Activated T-helper 2 cell treated with anti-CD3 and anti-CD28 coated beads, Interferon-gamma antibody, Interleukin-2, Interleukin-4, amounts not matched to agents 10 μg/mL and 5 μg/mL and 100 μg/mL, durations not matched to agents 14 hours and 24 hours and 36 hours (primary cell): ENCODE data around the gene MAN2B2. TPM values are rescaled to one million over a fixed set of nuclear protein-coding genes. Genes with fewer than 3 reads are reported as not detected.

Experiments
- DNase-seq: peaks from one replicate; pipeline ENCODE4 v3.0.0; 2021; ENCODE audit warnings: low spot score
- H3K27ac Mint-ChIP-seq: one replicate; pipeline ENCODE4 v1.8.0; 2021; ENCODE audit warnings: mixed read lengths
- H3K27me3 Mint-ChIP-seq: one replicate; pipeline ENCODE4 v1.8.0; 2021; ENCODE audit warnings: low read depth, mixed read lengths
- H3K36me3 Mint-ChIP-seq: one replicate; pipeline ENCODE4 v1.8.0; 2021; ENCODE audit warnings: low read depth, mixed read lengths
- H3K4me1 Mint-ChIP-seq: one replicate; pipeline ENCODE4 v1.8.0; 2021; ENCODE audit warnings: low read depth, mixed read lengths
- H3K4me3 Mint-ChIP-seq: one replicate; pipeline ENCODE4 v1.8.0; 2021; ENCODE audit warnings: low read depth, mild to moderate bottlenecking, moderate library complexity, mixed read lengths
- H3K9me3 Mint-ChIP-seq: one replicate; pipeline ENCODE4 v1.8.0; 2021; ENCODE audit warnings: mixed read lengths
- intact Hi-C: fragments of 100-400 bp; cut with micrococcal nuclease; formaldehyde crosslinking; loops from one replicate; pipeline ENCODE4 v1.15.1; 2023
- total RNA-seq: library from RNA; stranded (reverse); gene quantifications from 2 replicates; pipeline ENCODE4 v1.2.3, GENCODE V29; 2022

MAN2B2 gene
- total RNA-seq, 1 donor from 2014 or later = 14.9 TPM

- no peak overlapping the region for H3K4me3 Mint-ChIP-seq
- H3K27ac Mint-ChIP-seq = no peak overlapping the region
- intact Hi-C loops = no loop called here
These were observed 32.5 kb downstream of the MAN2B2 start for GRCh38 chr4:6607368-6608055.

GRCh38 chr4:6608758-6609414, 33.9 kb downstream of the MAN2B2 start:
- no peak for DNase-seq
- H3K36me3 Mint-ChIP-seq = peaks cover 64% of the 10 kb centered on the region
- H3K9me3 Mint-ChIP-seq = peaks cover 14% of the 10 kb centered on the region
- H3K27ac Mint-ChIP-seq = no peak overlapping the region
- no peak overlapping the region for H3K4me3 Mint-ChIP-seq
- intact Hi-C loops = no loop called here
- peaks cover 9% of the 10 kb centered on the region for H3K4me1 Mint-ChIP-seq
- H3K27me3 Mint-ChIP-seq = no peaks in the 10 kb centered on the region

More at GRCh38 chr4:6607368-6608055, 32.5 kb downstream of the MAN2B2 start:
- H3K36me3 Mint-ChIP-seq = peaks cover 74% of the 10 kb centered on the region
- peaks cover 15% of the 10 kb centered on the region for H3K9me3 Mint-ChIP-seq
- H3K4me1 Mint-ChIP-seq = peaks cover 9% of the 10 kb centered on the region
- DNase-seq = no peak
- no peaks in the 10 kb centered on the region for H3K27me3 Mint-ChIP-seq

- Mint-ChIP-seq H3K4me1 (peaks cover 9% of the 10 kb centered on the region), H3K27ac (no peak overlapping the region), H3K27me3 (no peaks in the 10 kb centered on the region), H3K9me3 (peaks cover 7% of the 10 kb centered on the region), H3K36me3 (peaks cover 59% of the 10 kb centered on the region), H3K4me3 (no peak overlapping the region)
- DNase-seq = no peak
- intact Hi-C loops = no loop called here
These were observed 34.6 kb downstream of the MAN2B2 start for GRCh38 chr4:6609415-6610079.

GRCh38 chr4:6610856-6611430, 36.0 kb downstream of the MAN2B2 start:
- no peak overlapping the region for H3K4me3 Mint-ChIP-seq
- H3K9me3 Mint-ChIP-seq = no peaks in the 10 kb centered on the region
- peaks cover 9% of the 10 kb centered on the region for H3K4me1 Mint-ChIP-seq
- intact Hi-C loops = no loop called here
- no peaks in the 10 kb centered on the region for H3K27me3 Mint-ChIP-seq
- no peak for DNase-seq
- H3K27ac Mint-ChIP-seq = no peak overlapping the region
- H3K36me3 Mint-ChIP-seq = peaks cover 52% of the 10 kb centered on the region

GRCh38 chr4:6612961-6613675, 38.1 kb downstream of the MAN2B2 start:
- H3K9me3 Mint-ChIP-seq = no peaks in the 10 kb centered on the region
- DNase-seq = no peak
- H3K36me3 Mint-ChIP-seq = peaks cover 47% of the 10 kb centered on the region
- H3K4me1 Mint-ChIP-seq = peaks cover 4% of the 10 kb centered on the region
- intact Hi-C loops = no loop called here
- H3K4me3 Mint-ChIP-seq = no peak overlapping the region
- H3K27ac Mint-ChIP-seq = no peak overlapping the region
- H3K27me3 Mint-ChIP-seq = no peaks in the 10 kb centered on the region

GRCh38 chr4:6613676-6614651, 39.0 kb downstream of the MAN2B2 start:
- Mint-ChIP-seq H3K36me3 (peaks cover 45% of the 10 kb centered on the region), H3K27me3 (no peaks in the 10 kb centered on the region)
- intact Hi-C loops = no loop called here

GRCh38 chr4:6614701-6615230, 39.8 kb downstream of the MAN2B2 start:
- no peak overlapping the region for H3K4me3 Mint-ChIP-seq
- intact Hi-C loops = no loop called here
- no peak overlapping the region for H3K27ac Mint-ChIP-seq
- H3K36me3 Mint-ChIP-seq = peaks cover 44% of the 10 kb centered on the region
- H3K27me3 Mint-ChIP-seq = no peaks in the 10 kb centered on the region
- H3K4me1 Mint-ChIP-seq = no peaks in the 10 kb centered on the region
- DNase-seq = no peak
- H3K9me3 Mint-ChIP-seq = no peaks in the 10 kb centered on the region

More at GRCh38 chr4:6613676-6614651, 39.0 kb downstream of the MAN2B2 start:
- no peak for DNase-seq
- Mint-ChIP-seq H3K4me3 (no peak overlapping the region), H3K4me1 (no peaks in the 10 kb centered on the region), H3K27ac (no peak overlapping the region), H3K9me3 (no peaks in the 10 kb centered on the region)

- H3K27me3 Mint-ChIP-seq = no peaks in the 10 kb centered on the region
- intact Hi-C loops = no loop called here
- no peak for DNase-seq
- H3K9me3 Mint-ChIP-seq = no peaks in the 10 kb centered on the region
- H3K36me3 Mint-ChIP-seq = peaks cover 42% of the 10 kb centered on the region
- H3K4me3 Mint-ChIP-seq = no peak overlapping the region
- no peak overlapping the region for H3K27ac Mint-ChIP-seq
- H3K4me1 Mint-ChIP-seq = no peaks in the 10 kb centered on the region
These were observed 41.4 kb downstream of the MAN2B2 start for GRCh38 chr4:6616087-6616995.

- no peak for DNase-seq
- no peaks in the 10 kb centered on the region for H3K9me3 Mint-ChIP-seq
- H3K4me3 Mint-ChIP-seq = no peak overlapping the region
- peaks cover 40% of the 10 kb centered on the region for H3K36me3 Mint-ChIP-seq
- H3K27ac Mint-ChIP-seq = no peak overlapping the region
- intact Hi-C loops = no loop called here
- no peaks in the 10 kb centered on the region for H3K4me1 Mint-ChIP-seq
- no peaks in the 10 kb centered on the region for H3K27me3 Mint-ChIP-seq
These were observed 42.3 kb downstream of the MAN2B2 start for GRCh38 chr4:6617246-6617645.

GRCh38 chr4:6618386-6619115, 43.6 kb downstream of the MAN2B2 start:
- Mint-ChIP-seq H3K27me3 (no peaks in the 10 kb centered on the region), H3K4me1 (no peaks in the 10 kb centered on the region), H3K4me3 (no peak overlapping the region), H3K27ac (no peak overlapping the region), H3K36me3 (peaks cover 35% of the 10 kb centered on the region), H3K9me3 (no peaks in the 10 kb centered on the region)
- intact Hi-C loops = no loop called here
- no peak for DNase-seq
